Fibroblast of lung (primary cell): Measurements from ENCODE around the gene WDR33. TPM values are rescaled to one million over a fixed set of nuclear protein-coding genes. Genes with fewer than 3 reads are reported as not detected.
A peak's percentile ranks its signal among the peaks of the same experiment; 100 is the strongest.
"Not testable (repeated sequence)": the region's sequence is repeated elsewhere in the genome, so short reads cannot be mapped to it uniquely, and the experiment has no call there.

Experiments
- DNase-seq, 2 donors: peaks; one replicate each; pipeline versions ENCODE4 v3.0.0 to v3.0.0-alpha.2; 2010; ENCODE audit warnings: low read depth in 2 of 2
- H2AFZ ChIP-seq: 2 replicates; pipeline ENCODE4 v1.5.1; 2012; ENCODE audit warnings: low read length, control low read depth, inconsistent platforms
- H3K27ac ChIP-seq: 2 replicates; pipeline ENCODE4 v1.5.1; 2011; ENCODE audit warnings: low read length, control low read depth; ENCODE audit not compliant: insufficient read depth
- H3K27me3 ChIP-seq: 2 replicates; pipeline ENCODE4 v1.5.1; 2011; ENCODE audit warnings: mild to moderate bottlenecking, low read length; ENCODE audit not compliant: control insufficient read depth, insufficient read depth
- H3K36me3 ChIP-seq: 2 replicates; pipeline ENCODE4 v1.5.1; 2011; ENCODE audit warnings: low read length; ENCODE audit not compliant: control insufficient read depth, insufficient read depth
- H3K4me1 ChIP-seq: 2 replicates; pipeline ENCODE4 v1.5.1; 2011; ENCODE audit warnings: low read length; ENCODE audit not compliant: control insufficient read depth, insufficient read depth; ENCODE audit errors: extremely low read depth
- H3K4me2 ChIP-seq: 2 replicates; pipeline ENCODE4 v1.5.1; 2011; ENCODE audit warnings: low read length, control low read depth; ENCODE audit not compliant: insufficient read depth; ENCODE audit errors: extremely low read depth
- H3K4me3 ChIP-seq, 4 experiments: fragments of 200-600 bp in 1 of 4; sonication (generic) in 1 of 4; replicated peaks in 1 of 4; 2 replicates each; pipeline ENCODE4 v1.5.1; 2011 to 2016; ENCODE audit warnings: low read length in 4 of 4, low read depth in 3 of 4, mild to moderate bottlenecking in 3 of 4, control low read depth in 2 of 4, inconsistent platforms in 1 of 4, mixed read lengths in 1 of 4; ENCODE audit not compliant: insufficient read depth in 1 of 4; ENCODE audit errors: control extremely low read depth in 1 of 4
- H3K79me2 ChIP-seq: 2 replicates; pipeline ENCODE4 v1.5.1; 2012; ENCODE audit warnings: mild to moderate bottlenecking, low read length, inconsistent platforms; ENCODE audit not compliant: control insufficient read depth, insufficient read depth
- H3K9ac ChIP-seq: 2 replicates; pipeline ENCODE4 v1.5.1; 2011; ENCODE audit warnings: mild to moderate bottlenecking, low read length, control low read depth; ENCODE audit not compliant: insufficient read depth
- H3K9me3 ChIP-seq: 2 replicates; pipeline ENCODE4 v1.5.1; 2012; ENCODE audit warnings: low read depth, low read length; ENCODE audit not compliant: control insufficient read depth, insufficient read depth
- H4K20me1 ChIP-seq: 2 replicates; pipeline ENCODE4 v1.5.1; 2011; ENCODE audit warnings: low read length; ENCODE audit not compliant: control insufficient read depth, insufficient read depth; ENCODE audit errors: extremely low read depth
- EZH2 ChIP-seq: IDR thresholded peaks from 2 replicates; pipeline ENCODE4 v1.5.1; 2012; ENCODE audit warnings: low read length, control low read depth, mild to moderate bottlenecking; ENCODE audit errors: missing control alignments
- polyA plus RNA-seq, 2 donors: library from polyadenylated mRNA; depleted of rRNA in 1 of 2; stranded (reverse) in 1 of 2; unstranded in 1 of 2; fragments of >200 nt; gene quantifications; 2 replicates each; pipeline ENCODE4 v1.2.1, GENCODE V29; 2011 to 2012; ENCODE audit warnings: missing spikeins in 1 of 2
- total RNA-seq: library from RNA; depleted of rRNA; stranded (reverse); fragments of >200 nt; gene quantifications from 2 replicates; pipeline ENCODE4 v1.2.1, GENCODE V29; 2014
- TF ChIP-seq, protein P1 (sequence below), 2 donors: IDR thresholded peaks in 1 of 2; conservative IDR thresholded peaks in 1 of 2; 1 replicate in 1 of 2; 2 replicates in 1 of 2; pipeline ENCODE4 v1.5.1; 2011 to 2012; ENCODE audit warnings: low read length in 2 of 2, control low read depth in 1 of 2, inconsistent platforms in 1 of 2, low read depth in 1 of 2, mild to moderate bottlenecking in 1 of 2

Gene WDR33
- total and polyA plus RNA-seq, 2 donors (not counting 1 experiment from before 2014, with no cell fraction given) = 27.2 to 28.6 TPM

DNA sequence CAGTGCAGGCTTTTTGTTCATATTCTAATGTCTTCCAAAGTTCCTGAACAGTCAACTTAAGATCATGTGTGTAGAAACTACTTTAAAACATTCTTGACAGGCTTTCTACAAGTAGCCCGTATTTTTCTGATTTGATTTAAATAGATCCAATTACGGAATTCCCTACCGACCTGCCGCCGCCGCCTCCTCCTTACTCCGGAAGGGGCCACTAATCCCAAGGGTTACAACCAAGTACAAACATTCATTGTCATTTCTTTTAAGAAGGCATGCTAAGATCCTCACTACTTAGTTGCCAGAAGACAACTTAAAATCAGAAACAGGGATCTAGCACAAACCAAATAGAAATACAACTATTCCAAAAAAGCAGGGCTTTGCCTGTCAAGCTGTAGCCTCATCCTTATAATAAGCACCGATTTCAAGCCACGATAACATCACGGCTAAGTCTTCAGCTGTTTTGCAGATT lies 784 bp downstream of the WDR33 start:
- H3K9ac ChIP-seq = peak overlapping the region; percentile 98
- peak; percentile 32 to 35 for DNase-seq
- no peaks in the 10 kb centered on the region for H3K4me1 ChIP-seq
- no peaks in the 10 kb centered on the region for H3K9me3 ChIP-seq
- H2AFZ ChIP-seq = peak overlapping the region; percentile 99
- peak overlapping the region; percentile 96 for H3K27ac ChIP-seq
- H3K79me2 ChIP-seq = peaks cover 55% of the 10 kb centered on the region
- H3K27me3 ChIP-seq = no peaks in the 10 kb centered on the region
- H4K20me1 ChIP-seq = no peaks in the 10 kb centered on the region
- peak overlapping the region; percentile 79 for H3K4me2 ChIP-seq
- H3K36me3 ChIP-seq = no peaks in the 10 kb centered on the region
- H3K4me3 ChIP-seq = peak overlapping the region; percentile 83 to 99 (median 98)
- no peak for TF ChIP-seq EZH2
- TF ChIP-seq, protein P1, sequence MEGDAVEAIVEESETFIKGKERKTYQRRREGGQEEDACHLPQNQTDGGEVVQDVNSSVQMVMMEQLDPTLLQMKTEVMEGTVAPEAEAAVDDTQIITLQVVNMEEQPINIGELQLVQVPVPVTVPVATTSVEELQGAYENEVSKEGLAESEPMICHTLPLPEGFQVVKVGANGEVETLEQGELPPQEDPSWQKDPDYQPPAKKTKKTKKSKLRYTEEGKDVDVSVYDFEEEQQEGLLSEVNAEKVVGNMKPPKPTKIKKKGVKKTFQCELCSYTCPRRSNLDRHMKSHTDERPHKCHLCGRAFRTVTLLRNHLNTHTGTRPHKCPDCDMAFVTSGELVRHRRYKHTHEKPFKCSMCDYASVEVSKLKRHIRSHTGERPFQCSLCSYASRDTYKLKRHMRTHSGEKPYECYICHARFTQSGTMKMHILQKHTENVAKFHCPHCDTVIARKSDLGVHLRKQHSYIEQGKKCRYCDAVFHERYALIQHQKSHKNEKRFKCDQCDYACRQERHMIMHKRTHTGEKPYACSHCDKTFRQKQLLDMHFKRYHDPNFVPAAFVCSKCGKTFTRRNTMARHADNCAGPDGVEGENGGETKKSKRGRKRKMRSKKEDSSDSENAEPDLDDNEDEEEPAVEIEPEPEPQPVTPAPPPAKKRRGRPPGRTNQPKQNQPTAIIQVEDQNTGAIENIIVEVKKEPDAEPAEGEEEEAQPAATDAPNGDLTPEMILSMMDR (conservative IDR thresholded peaks at IDR 0.05 in 1 of 2, IDR thresholded peaks at IDR 0.05 in 1 of 2; ENCODE audit: low read depth in 1 of 2, low read length in 2 of 2) = peak in 1 of 2 donors; percentile 0

DNA sequence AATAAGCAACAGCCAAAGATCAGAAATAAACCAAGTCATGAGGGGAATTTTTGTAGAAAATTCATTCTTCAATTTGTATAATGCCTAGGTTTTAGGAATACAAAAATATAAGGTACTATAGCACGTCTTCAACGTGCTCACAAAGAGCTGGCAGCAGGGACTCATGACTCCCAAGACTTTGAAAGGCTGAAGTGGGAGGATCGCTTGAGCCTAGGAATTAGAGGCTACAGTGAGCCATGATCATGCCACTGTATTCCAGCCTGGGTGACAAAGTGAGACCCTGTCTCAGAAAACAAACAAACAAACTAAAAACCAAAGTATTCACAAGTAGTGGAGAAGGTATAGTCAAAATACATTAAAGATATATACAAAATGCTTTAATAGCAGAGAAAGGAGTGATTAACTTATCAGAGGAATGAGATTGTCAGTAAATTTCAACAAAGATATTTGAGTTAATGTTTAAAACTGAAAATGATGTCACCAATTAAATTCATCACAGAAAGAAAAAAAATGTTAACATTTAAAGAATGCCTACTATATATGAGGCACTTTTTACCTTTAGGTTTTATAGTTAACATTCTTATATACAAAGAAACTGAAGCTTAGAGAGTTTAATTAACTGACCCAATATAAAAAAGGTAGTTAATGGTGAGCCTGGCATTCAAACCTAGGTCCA lies 3.2 kb downstream of the WDR33 start:
- no peaks in the 10 kb centered on the region for H3K27me3 ChIP-seq
- TF ChIP-seq, protein P1 (conservative IDR thresholded peaks at IDR 0.05 in 1 of 2, IDR thresholded peaks at IDR 0.05 in 1 of 2; ENCODE audit: low read depth in 1 of 2, low read length in 2 of 2) = no peak
- no peak for TF ChIP-seq EZH2
- H3K79me2 ChIP-seq = peaks cover 78% of the 10 kb centered on the region
- H3K4me1 ChIP-seq = no peaks in the 10 kb centered on the region
- H3K4me2 ChIP-seq = no peak overlapping the region
- H3K9me3 ChIP-seq = no peaks in the 10 kb centered on the region
- no peaks in the 10 kb centered on the region for H4K20me1 ChIP-seq
- no peaks in the 10 kb centered on the region for H3K36me3 ChIP-seq
- H3K9ac ChIP-seq = no peak overlapping the region
- H2AFZ ChIP-seq = no peak overlapping the region
- peak in 1 of 2 donors; percentile 3 for DNase-seq
- H3K27ac ChIP-seq = no peak overlapping the region
- H3K4me3 ChIP-seq = no peak overlapping the region

GRCh38 chr2:127806860-127807259 lies 4.1 kb downstream of the WDR33 start:
- H3K4me1 ChIP-seq, DNase-seq, H3K4me3 ChIP-seq, H4K20me1 ChIP-seq, H3K36me3 ChIP-seq, H3K9ac ChIP-seq, H3K9me3 ChIP-seq, H3K4me2 ChIP-seq, H3K27me3 ChIP-seq, H3K27ac ChIP-seq, H2AFZ ChIP-seq: not testable (repeated sequence)
- H3K79me2 ChIP-seq = peaks cover 87% of the 10 kb centered on the region
